GM19043 (cell line): ENCODE data around the gene CACNA2D3.

ENCODE experiments used
- ATAC-seq: cut with Tn5 transposase; IDR thresholded peaks from one replicate; pipeline ENCODE4 v1.9.1; 2021; ENCODE audit warnings: low read depth; ENCODE audit not compliant: unreplicated experiment

Gene CACNA2D3

GRCh38 chr3:54321520-54321919, 199.2 kb downstream of the CACNA2D3 start:
- ATAC-seq, result no peak

GRCh38 chr3:54322354-54322753, 200.0 kb downstream of the CACNA2D3 start:
- no peak for ATAC-seq

GRCh38 chr3:54324103-54324502, 201.8 kb downstream of the CACNA2D3 start:
- no peak for ATAC-seq

- ATAC-seq, result no peak
Measured at GRCh38 chr3:54326951-54327350, 204.6 kb downstream of the CACNA2D3 start.

GRCh38 chr3:54331341-54331740, 209.0 kb downstream of the CACNA2D3 start:
- ATAC-seq, result no peak

GRCh38 chr3:54337846-54338245, 215.5 kb downstream of the CACNA2D3 start:
- ATAC-seq, result no peak

- ATAC-seq, result no peak
Measured at GRCh38 chr3:54339608-54340007, 217.3 kb downstream of the CACNA2D3 start.

- no peak for ATAC-seq
Measured at GRCh38 chr3:54341811-54342210, 219.5 kb downstream of the CACNA2D3 start.

- ATAC-seq, result no peak
Measured at GRCh38 chr3:54342676-54343075, 220.3 kb downstream of the CACNA2D3 start.

GRCh38 chr3:54343495-54343894, 221.1 kb downstream of the CACNA2D3 start:
- no peak for ATAC-seq

- no peak for ATAC-seq
Measured at GRCh38 chr3:54344601-54345231, 222.4 kb downstream of the CACNA2D3 start.

GRCh38 chr3:54345847-54346375, 223.6 kb downstream of the CACNA2D3 start:
- ATAC-seq, result no peak

- no peak for ATAC-seq
Measured at GRCh38 chr3:54347060-54347459, 224.7 kb downstream of the CACNA2D3 start.

GRCh38 chr3:54347933-54348332, 225.6 kb downstream of the CACNA2D3 start:
- no peak for ATAC-seq

- ATAC-seq, result no peak
Measured at GRCh38 chr3:54349231-54349652, 226.9 kb downstream of the CACNA2D3 start.

- no peak for ATAC-seq
Measured at GRCh38 chr3:54349691-54350090, 227.3 kb downstream of the CACNA2D3 start.

- ATAC-seq, result no peak
Measured at GRCh38 chr3:54353546-54353945, 231.2 kb downstream of the CACNA2D3 start.

GRCh38 chr3:54353946-54354345, 231.6 kb downstream of the CACNA2D3 start:
- no peak for ATAC-seq

GRCh38 chr3:54355800-54356199, 233.4 kb downstream of the CACNA2D3 start:
- ATAC-seq, result no peak

- no peak for ATAC-seq
Measured at GRCh38 chr3:54356261-54357045, 234.1 kb downstream of the CACNA2D3 start.

- ATAC-seq, result no peak
Measured at GRCh38 chr3:54357301-54357700, 234.9 kb downstream of the CACNA2D3 start.

GRCh38 chr3:54358316-54358715, 236.0 kb downstream of the CACNA2D3 start:
- no peak for ATAC-seq
